Skin epidermis (tissue), 12 donors: ENCODE data around the gene ACCSL.

ENCODE experiments used
- H3K27ac ChIP-seq, 21 experiments: fragments of 200-600 bp; sonication (generic) in 11 of 21; one replicate each; pipeline ENCODE4 v1.5.0; 2020; ENCODE audit warnings: mild to moderate bottlenecking in 3 of 21, inconsistent platforms in 2 of 21, moderate library complexity in 2 of 21
- H3K4me3 ChIP-seq, 7 experiments: fragments of 200-600 bp; sonication (generic) in 2 of 7; one replicate each; pipeline ENCODE4 v1.5.0; 2020; ENCODE audit warnings: inconsistent platforms in 2 of 7, mild to moderate bottlenecking in 2 of 7, moderate library complexity in 1 of 7

The ACCSL gene

GRCh38 chr11:44037658-44037998, 10.2 kb upstream of the ACCSL start:
- no peak overlapping the region for H3K27ac ChIP-seq
- no peak overlapping the region for H3K4me3 ChIP-seq

- Histone ChIP-seq H3K4me3 (no peak overlapping the region), H3K27ac (peak overlapping the region in 1 of 21 experiments; percentile 48)
Observed at GRCh38 chr11:44043157-44043556, 4.6 kb upstream of the ACCSL start.

DNA sequence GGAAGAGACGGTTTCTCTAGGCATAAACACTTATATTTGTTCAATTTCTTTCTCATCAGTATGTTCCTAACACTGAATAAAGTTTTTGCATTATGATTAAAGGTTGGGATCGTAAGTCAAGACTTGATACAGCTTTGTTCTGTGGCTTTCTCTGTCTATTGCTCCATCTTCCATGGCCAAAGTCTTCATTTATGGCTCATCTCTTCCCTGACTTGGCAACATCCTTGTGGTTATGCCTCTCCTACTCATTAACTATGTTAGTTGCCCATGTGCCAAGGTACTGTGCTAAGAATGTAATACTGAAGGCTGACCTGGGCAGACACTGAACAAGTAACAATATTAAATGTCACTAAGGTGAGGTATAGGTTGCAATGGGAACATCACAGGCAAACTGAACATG, 1.6 kb upstream of the ACCSL start:
- no peak overlapping the region for H3K27ac ChIP-seq
- no peak overlapping the region for H3K4me3 ChIP-seq

- Histone ChIP-seq H3K4me3 (no peak overlapping the region), H3K27ac (no peak overlapping the region)
Observed at GRCh38 chr11:44047298-44047697, 483 bp upstream of the ACCSL start.

GRCh38 chr11:44049832-44050231, 2.1 kb downstream of the ACCSL start:
- no peak overlapping the region for H3K27ac ChIP-seq
- no peak overlapping the region for H3K4me3 ChIP-seq

- Histone ChIP-seq H3K4me3 (no peak overlapping the region), H3K27ac (no peak overlapping the region)
Observed at GRCh38 chr11:44051171-44051570, 3.4 kb downstream of the ACCSL start.

DNA sequence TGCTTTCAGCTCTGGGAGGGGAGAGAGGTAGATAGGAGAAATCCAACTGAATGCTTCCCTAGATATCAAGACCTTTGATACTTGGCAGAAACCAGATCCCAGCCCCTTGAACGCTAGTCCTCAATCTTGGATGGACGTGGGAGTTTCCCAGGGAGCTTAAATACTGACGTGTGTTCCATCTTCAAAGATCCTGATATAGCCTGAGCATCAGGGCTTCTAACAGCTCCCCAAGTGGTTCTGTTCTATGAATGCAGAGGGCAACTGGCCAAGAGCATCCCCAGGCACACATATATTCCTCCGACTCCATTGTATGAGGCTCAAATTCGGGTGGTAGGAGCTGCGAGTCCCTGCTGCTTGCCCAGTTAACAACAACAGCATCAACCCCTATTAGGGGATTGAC, 9.6 kb downstream of the ACCSL start:
- Histone ChIP-seq H3K4me3 (no peak overlapping the region), H3K27ac (no peak overlapping the region)

DNA sequence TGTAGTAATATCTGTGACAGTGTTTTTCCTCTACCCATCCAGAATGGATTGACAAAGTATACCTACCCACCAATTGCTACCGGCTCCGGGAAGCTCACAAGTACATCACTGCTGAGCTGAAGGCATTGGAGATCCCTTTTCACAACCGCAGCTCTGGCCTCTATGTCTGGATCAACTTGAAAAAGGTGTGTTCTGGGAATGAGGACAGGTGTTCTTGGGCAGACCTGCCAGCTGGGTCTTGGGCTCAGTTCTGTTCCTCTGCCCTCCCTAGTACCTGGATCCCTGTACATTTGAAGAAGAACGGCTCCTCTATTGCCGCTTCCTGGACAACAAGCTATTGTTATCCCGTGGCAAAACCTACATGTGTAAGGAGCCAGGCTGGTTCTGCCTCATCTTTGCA, 10.5 kb downstream of the ACCSL start:
- H3K4me3 ChIP-seq: no peak overlapping the region
- H3K27ac ChIP-seq: no peak overlapping the region

DNA sequence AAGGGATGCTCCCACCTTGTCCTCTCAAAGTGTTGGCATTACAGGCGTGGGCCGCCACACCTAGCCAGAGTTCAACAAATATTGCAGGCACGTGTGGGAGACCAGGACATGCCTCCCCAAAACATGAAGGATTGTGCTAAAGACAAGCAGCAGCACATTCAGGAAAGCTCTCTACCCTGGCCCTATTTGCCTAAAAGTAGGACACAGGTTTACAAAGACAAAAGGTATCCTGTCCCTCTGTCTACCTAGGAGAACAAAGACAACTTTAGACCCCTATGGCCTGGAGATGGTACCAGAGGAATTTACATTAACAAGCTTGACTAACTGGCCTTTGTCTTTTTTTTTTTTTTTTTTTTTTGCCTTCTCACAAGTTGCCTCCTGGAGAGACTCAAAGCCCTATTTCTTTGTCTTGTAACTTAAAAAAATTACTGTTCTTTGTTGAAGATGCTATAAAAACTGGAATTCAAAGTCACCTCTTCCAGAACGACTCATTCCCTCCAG, 17.4 kb downstream of the ACCSL start:
- Histone ChIP-seq H3K27ac (peak overlapping the region in 15 of 21 experiments; percentile 86 to 98 (median 91)), H3K4me3 (peak overlapping the region in 2 of 7 experiments; percentile 66 to 76)

- H3K4me3 ChIP-seq: peak within 1 kb of the TSS; percentile 56 to 87 (median 75)
Observed at GRCh38 chr11:44065841-44066731, 18.3 kb downstream of the ACCSL start, which contains the start of gene ACCS. Gene ACCS, plus strand, starts transcription at chr11:44066270. Its CDS starts 1,358 bp downstream, at chr11:44067628.

DNA sequence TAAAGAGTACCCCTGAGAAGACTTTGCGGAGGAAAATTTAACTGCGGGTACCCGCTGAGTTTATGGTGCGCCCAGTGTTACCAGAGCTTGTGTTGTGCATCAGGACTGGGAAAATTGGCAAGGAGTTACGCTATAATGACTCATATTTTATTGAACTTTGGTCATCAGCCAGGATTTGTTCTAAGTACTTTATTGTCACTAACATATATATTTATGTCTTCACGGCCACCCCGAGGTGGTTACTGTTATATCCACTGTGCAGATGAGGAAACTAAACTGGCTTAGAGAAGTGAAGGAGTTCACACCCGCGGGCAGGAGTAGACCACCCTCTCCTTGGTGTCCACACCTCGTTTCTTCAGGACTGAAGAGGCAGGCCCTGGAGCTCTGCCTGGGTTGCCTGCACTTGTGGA, 19.0 kb downstream of the ACCSL start:
- Histone ChIP-seq H3K27ac (peak overlapping the region; percentile 58 to 98 (median 91)), H3K4me3 (peak overlapping the region; percentile 56 to 87 (median 75))

More at GRCh38 chr11:44065841-44066731, 18.3 kb downstream of the ACCSL start, which contains the start of gene ACCS:
- peak within 1 kb of the TSS; percentile 58 to 98 (median 91) for H3K27ac ChIP-seq

- Histone ChIP-seq H3K4me3 (peak overlapping the region in 3 of 7 experiments; percentile 76 to 87 (median 82)), H3K27ac (peak overlapping the region in 10 of 21 experiments; percentile 86 to 98 (median 92))
Observed at GRCh38 chr11:44067266-44067665, 19.5 kb downstream of the ACCSL start.

GRCh38 chr11:44068180-44068579, 20.4 kb downstream of the ACCSL start:
- Histone ChIP-seq H3K27ac (no peak overlapping the region), H3K4me3 (no peak overlapping the region)

DNA sequence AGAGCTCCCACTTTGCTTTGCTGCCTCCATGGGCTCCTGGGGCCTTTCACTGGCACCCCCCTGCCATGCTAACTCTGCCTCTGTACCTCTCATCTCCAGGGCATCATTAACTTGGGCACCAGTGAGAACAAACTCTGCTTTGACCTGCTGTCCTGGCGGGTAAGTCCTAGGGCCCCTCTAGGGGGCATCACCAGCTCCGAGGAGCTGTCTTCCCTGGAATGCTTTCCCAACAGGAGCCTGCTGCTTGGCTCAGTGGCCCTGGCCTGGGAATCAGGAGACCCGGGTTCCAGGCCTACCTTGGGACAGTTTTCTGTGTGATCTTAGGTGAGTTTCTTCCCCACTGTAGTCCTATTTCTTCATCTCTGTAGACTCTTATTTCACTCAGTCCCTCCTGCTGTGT, 23.4 kb downstream of the ACCSL start:
- no peak overlapping the region for H3K4me3 ChIP-seq

DNA sequence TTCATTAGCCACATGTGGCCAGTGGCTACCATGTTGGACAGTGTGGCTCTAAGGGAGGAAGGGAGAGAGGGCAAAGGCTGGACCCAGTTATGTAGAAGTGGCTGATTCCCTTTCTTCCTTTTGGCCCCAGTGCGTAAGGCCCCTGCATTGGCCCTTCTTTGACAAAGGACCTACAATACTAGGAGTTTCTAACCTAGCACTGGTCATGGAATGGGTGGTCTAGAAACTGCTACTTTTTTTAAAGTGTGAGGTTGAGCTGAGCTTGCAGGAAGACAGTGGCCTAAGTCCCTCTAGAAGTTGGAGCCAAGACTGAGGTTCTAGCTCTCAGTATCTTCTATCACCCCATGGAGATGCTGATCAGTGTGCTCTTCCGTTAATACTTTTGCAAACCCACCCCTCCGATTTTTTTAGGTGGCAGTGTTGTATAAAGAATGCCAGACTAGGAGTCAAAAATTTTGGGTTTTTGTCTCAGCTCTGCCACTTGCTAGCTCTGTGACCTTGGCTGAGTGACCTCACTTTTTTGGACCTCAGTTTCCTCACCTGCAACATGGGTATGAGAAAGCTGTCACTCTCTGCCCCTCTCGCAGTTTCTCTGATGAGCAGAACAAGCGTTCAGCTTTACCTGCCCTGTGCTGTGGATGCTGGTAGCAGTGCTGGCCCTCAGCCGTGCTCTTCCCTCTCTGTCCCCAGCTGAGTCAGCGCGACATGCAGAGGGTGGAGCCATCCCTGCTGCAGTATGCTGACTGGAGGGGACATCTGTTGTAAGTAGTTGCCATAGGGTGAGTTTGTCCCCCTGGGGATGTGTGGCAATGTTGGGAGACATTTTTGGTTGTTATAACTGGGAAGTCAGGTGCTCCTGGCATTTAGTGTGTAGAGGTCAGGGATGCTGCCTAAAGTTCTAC, 25.2 kb downstream of the ACCSL start:
- Histone ChIP-seq H3K4me3 (no peak overlapping the region), H3K27ac (no peak overlapping the region)

More for the DNA sequence above, 23.4 kb downstream of the ACCSL start:
- H3K27ac ChIP-seq: no peak overlapping the region

- Histone ChIP-seq H3K4me3 (no peak overlapping the region), H3K27ac (no peak overlapping the region)
Observed at GRCh38 chr11:44078794-44079193, 31.0 kb downstream of the ACCSL start.

GRCh38 chr11:44079376-44079775, 31.6 kb downstream of the ACCSL start:
- Histone ChIP-seq H3K27ac (no peak overlapping the region), H3K4me3 (no peak overlapping the region)

DNA sequence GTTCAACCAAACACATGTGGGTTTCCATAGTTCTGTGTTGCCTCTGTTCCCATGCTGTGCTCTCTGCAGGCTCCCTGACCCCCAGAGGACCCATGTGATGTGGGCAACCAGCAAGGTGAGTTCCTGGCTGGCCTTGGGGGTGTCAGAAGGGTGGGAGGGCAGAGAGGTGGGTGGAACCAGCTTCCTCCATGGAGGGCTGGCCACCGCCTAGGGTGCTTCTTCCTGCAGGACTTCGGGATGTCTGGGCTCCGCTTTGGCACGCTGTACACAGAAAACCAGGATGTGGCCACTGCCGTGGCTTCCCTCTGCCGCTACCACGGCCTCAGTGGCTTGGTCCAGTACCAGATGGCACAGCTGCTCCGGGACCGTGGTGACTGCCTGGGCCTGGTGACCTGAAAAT, 33.2 kb downstream of the ACCSL start:
- Histone ChIP-seq H3K4me3 (no peak overlapping the region), H3K27ac (no peak overlapping the region)

DNA sequence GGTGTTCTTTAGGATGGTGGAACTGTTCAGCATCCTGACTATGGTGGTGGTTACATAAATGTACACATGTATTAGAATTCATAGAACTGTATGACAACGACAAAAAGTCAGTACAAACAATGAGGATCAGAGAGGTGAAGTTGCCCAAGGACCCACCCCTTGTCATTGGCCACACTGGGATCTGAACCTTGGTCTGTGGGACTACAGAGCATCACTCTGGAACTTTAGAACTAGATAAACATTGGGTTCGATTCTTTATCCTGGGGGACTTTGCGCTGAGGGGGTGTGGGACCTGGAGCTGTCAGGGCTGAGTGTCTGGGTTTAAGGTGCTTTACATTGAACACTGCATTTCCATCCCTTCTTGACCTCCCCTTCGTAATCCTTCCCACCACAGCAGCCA, 34.9 kb downstream of the ACCSL start:
- H3K4me3 ChIP-seq: no peak overlapping the region
- H3K27ac ChIP-seq: no peak overlapping the region

DNA sequence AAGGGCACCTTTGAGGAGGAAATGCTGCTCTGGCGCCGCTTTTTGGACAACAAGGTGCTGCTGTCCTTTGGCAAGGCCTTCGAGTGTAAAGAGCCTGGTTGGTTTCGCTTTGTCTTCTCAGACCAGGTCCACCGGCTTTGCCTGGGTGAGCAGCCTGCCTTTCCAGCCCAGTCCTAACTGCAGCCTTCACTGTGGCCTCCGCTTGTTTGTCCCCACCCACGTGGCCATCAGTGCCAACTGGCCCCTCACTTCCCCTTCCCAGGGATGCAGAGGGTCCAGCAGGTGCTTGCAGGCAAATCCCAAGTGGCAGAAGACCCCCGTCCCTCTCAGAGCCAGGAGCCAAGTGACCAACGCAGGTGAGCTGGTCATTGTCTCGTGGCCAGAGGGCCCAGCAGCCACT, 35.7 kb downstream of the ACCSL start:
- Histone ChIP-seq H3K27ac (no peak overlapping the region), H3K4me3 (no peak overlapping the region)
